Activated T-cell treated with anti-CD3 and anti-CD28 coated beads for 48 hours (primary cell): ENCODE measurements around the gene NANOS2.

Source experiments
- DNase-seq: peaks from one replicate; pipeline ENCODE4 v3.0.0-alpha.2; 2020; ENCODE audit warnings: low read depth

The NANOS2 gene

GRCh38 chr19:45913874-45914830 lies at the start of gene NANOS2:
NANOS2 (minus strand) TSS chr19:45914778; CDS start chr19:45914693, 85 bp downstream.
- DNase-seq, result no peak

GRCh38 chr19:45962021-45962420 lies 47.4 kb upstream of the NANOS2 start:
- no peak for DNase-seq

- DNase-seq, result no peak
Measured at GRCh38 chr19:45960595-45961235, 46.1 kb upstream of the NANOS2 start.

- no peak for DNase-seq
Measured at GRCh38 chr19:45959517-45960025, 45.0 kb upstream of the NANOS2 start.

GRCh38 chr19:45958769-45959516 lies 44.4 kb upstream of the NANOS2 start:
- no peak for DNase-seq

GRCh38 chr19:45958320-45958719 lies 43.7 kb upstream of the NANOS2 start:
- DNase-seq, result no peak

GRCh38 chr19:45955905-45956608 lies 41.5 kb upstream of the NANOS2 start:
- no peak for DNase-seq

GRCh38 chr19:45954156-45954555 lies 39.6 kb upstream of the NANOS2 start:
- DNase-seq, result no peak

GRCh38 chr19:45953676-45954075 lies 39.1 kb upstream of the NANOS2 start:
- no peak for DNase-seq

GRCh38 chr19:45952686-45953505 lies 38.3 kb upstream of the NANOS2 start:
- DNase-seq, result peak; percentile 24

- no peak for DNase-seq
Measured at GRCh38 chr19:45952341-45952685, 37.7 kb upstream of the NANOS2 start.

- no peak for DNase-seq
Measured at GRCh38 chr19:45947926-45948325, 33.3 kb upstream of the NANOS2 start.

- no peak for DNase-seq
Measured at GRCh38 chr19:45940515-45940805, 25.9 kb upstream of the NANOS2 start.

- DNase-seq, result no peak
Measured at GRCh38 chr19:45939792-45940514, 25.4 kb upstream of the NANOS2 start.

GRCh38 chr19:45938733-45939319 lies 24.2 kb upstream of the NANOS2 start:
- DNase-seq, result no peak

GRCh38 chr19:45935267-45935666 lies 20.7 kb upstream of the NANOS2 start:
- DNase-seq, result no peak

GRCh38 chr19:45934551-45935230 lies 20.1 kb upstream of the NANOS2 start:
- no peak for DNase-seq

- DNase-seq, result no peak
Measured at GRCh38 chr19:45933759-45934158, 19.2 kb upstream of the NANOS2 start.

GRCh38 chr19:45931055-45931454 lies 16.5 kb upstream of the NANOS2 start:
- no peak for DNase-seq
